ENCODE data around the gene ZNF737.
"Not testable (repeated sequence)": the region's sequence is repeated elsewhere in the genome, so short reads cannot be mapped to it uniquely, and the experiment has no call there.

ZNF737 gene

DNA sequence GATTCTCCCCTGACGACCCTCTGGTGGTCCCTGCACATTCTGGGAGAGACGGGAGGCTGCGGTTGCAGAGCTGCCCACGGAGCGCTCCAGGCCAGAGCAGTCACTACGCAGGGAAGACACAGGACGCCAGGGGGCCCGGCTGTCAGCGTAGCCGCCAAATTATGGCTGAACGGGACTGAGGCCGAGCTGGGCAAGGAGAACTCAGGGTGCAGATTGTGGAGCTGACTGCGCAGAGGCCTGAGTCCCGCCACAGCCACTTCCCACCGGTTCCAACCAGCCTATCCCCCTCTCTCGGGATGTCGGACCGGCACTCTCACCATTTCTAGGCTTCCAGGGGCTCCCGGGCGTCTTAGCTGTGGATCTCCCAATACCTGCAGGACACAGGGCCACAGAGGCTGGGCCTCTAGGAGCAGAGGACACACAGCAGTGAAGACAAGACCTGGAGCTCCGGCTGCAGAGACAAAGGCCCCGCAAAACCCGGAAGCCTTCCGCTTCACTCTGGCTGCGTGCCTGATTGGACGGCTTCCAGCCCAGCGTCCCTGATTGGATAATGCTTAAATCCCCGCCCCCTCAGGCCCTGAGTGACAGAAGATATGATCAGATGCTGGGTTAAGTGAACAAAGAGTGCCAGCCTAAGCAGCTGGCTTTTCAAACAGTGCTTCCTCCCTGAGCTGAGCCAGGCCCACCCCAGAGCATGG, at the start of gene ZNF737:
TSS of gene ZNF737 (minus strand) at position 461 of the 698 bp plus-strand sequence. CDS start at position 320, 141 bp downstream.
- DNase-seq (ENCODE audit: low spot score): peak; percentile 92

GRCh38 chr19:20614971-20615370, 49.4 kb upstream of the ZNF737 start:
- DNase-seq (ENCODE audit: low spot score): not testable (repeated sequence)

DNA sequence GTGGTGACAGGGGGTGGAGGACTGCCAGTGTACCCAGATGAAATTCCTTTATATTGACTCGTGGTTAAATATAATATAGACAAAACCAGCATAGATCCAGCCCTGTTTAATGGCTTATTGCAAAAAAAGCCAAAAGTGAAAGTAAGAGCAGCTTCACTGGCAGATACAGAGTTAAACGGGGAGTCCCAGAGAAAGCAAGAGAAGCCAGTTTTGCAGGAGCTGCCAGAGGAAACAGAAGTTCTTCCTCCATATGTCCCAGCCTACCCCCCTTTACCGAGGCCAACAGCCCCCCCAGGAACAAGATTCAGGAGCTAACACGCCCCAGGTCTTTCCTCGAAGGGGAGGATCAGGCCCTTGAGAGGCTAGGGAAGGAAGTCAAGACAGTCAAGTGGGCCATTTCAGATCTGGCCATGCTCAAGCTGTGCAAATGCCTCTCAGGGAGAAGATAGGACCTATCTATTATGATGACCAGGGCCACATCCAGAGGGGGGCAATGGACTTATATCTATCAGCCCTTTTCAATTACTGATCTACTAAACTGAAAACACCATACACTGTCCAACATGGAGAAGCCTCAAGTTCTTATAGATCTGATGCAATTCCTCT, 47.2 kb upstream of the ZNF737 start:
- DNase-seq (ENCODE audit: low spot score): no peak

DNA sequence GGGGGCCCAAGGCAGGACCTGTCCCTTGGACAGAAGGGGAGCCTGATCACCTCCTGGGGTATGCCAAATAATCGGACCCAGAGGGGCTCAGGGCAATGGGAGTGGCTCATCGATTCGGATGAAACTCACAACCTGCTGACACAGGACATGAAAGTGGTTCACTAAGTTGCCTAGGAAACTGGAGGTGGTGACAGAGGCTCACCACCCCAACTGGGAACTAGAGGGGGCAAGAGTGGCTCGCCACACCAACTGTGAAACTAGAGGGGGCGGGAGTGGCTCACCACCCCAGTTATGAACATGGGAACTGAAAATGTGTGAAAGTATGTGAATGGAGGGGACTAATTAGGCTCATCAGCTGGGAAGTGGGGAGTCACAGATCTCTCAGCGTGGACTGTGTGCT, 46.3 kb upstream of the ZNF737 start:
- DNase-seq (ENCODE audit: low spot score): no peak

DNA sequence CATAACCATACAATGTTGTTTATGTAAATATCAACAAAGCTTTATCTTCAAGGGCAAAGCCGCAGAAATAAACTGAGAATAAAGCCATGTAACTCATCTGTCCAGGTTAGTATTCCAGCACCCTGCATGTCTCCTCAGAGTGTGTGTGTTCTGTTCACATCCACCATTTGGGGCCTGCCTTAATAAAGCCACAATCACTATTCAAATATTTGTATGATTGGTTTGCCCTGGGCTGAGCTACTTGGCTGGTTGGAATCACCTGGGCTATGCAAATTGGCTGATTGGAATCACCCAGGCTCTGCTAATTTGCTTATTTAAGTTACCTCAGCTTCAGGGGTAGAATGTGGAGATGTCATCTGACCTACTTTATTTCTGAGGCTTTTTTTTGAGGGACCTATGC, 42.4 kb upstream of the ZNF737 start:
- no peak for DNase-seq (ENCODE audit: low spot score)

DNA sequence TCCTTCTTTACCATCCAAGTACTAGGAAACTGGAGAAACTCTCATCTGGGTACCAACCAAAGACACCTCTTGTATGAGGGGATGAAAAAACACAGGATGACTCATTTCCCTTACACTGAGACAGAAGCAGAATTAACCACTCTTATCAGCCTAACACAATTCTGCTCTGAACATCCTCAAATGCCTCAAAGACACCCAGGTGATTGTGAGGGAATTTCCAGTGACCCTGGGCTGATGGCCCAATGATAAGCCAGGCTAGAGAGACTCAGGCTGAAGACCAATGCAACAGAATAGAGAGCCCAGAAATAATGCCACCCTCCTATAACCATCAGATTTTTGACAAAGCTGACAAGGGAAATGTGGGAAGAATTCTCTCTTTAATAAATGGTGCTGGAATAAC, 7.0 kb downstream of the ZNF737 start:
- no peak for DNase-seq (ENCODE audit: low spot score)

GRCh38 chr19:20558011-20558410, 7.6 kb downstream of the ZNF737 start:
- no peak for DNase-seq (ENCODE audit: low spot score)

GRCh38 chr19:20544667-20545333, 20.8 kb downstream of the ZNF737 start:
- not testable (repeated sequence) for DNase-seq (ENCODE audit: low spot score)

GRCh38 chr19:20530303-20530702, 35.3 kb downstream of the ZNF737 start:
- not testable (repeated sequence) for DNase-seq (ENCODE audit: low spot score)

DNA sequence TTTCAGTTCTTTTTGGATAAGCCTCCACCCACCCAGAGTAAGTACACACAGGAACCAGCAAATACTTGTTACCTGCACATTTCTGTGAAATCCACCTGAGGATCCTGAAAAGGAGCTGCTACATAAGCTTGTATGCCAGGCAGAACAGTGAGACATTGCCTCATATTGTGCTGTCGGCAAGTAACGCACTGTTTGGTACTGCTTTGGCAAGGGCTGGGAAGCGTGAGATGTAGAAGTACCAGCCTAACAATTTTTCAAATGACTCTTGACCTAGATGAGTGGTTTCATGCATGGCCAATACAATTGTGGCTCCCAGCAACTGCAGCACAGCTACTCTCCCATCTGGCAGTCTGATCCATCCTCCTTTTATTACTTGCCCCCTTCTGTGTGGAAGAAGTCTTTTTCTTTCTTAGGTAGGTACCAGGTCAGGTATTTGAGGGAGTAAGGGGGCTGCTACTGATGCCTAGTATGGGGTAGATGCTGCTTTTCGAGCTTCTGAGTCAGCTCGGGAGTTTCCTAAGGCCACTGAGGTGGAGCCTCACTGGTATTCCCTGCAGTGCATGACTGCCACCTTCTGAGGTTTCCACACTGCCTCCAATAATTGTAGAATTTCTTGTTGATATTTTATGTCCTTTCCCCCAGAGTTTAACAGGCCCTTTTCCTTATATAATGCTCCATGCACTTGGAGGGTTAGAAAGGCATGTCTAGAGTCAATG, 52.2 kb downstream of the ZNF737 start:
- no peak for DNase-seq (ENCODE audit: low spot score)

DNA sequence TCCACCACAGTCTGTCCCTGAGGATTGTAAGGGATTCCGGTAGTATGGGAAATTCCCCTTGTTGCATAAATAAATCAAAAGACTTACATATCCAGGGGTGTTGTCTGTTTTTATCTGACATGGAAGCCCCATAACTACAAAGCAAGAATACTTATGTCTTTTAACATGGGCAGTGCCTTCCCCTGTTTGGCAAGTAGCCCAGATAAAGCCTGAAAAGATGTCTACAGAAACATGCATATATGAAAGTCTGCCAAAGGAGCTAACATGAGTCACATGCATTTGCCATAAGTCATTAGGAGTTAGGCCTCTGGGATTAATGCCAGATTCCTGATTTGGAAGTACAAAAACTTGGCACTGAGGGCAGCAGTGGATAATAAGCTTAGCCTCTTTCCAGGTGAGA, 62.1 kb downstream of the ZNF737 start:
- no peak for DNase-seq (ENCODE audit: low spot score)
